K562 (cell line): ENCODE measurements around the gene CELA3B. TPM values are rescaled to one million over a fixed set of nuclear protein-coding genes. Genes with fewer than 3 reads are reported as not detected.

ENCODE experiments used
- ELF4 ChIP-seq: fragments of 450-650 bp; formaldehyde crosslinking; IDR thresholded peaks from 2 replicates; pipeline ENCODE4 v1.4.0; 2022; ENCODE audit warnings: missing genetic modification characterization
- FIP1L1 ChIP-seq: fragments of 200-400 bp; formaldehyde crosslinking; IDR thresholded peaks from 2 replicates; pipeline ENCODE4 v1.6.1; 2018; ENCODE audit warnings: mild to moderate bottlenecking, low read depth, low read length; ENCODE audit not compliant: poor library complexity, severe bottlenecking
- FOXA3 ChIP-seq, 2 experiments: fragments of 450-650 bp in 1 of 2; sonication (generic) in 1 of 2; formaldehyde crosslinking; IDR thresholded peaks in 1 of 2; conservative IDR thresholded peaks in 1 of 2; 2 replicates each; pipeline versions ENCODE4 v1.4.0 to v1.8.0; 2020 to 2022; ENCODE audit warnings: mild to moderate bottlenecking in 2 of 2, missing genetic modification reagents in 1 of 2
- GTF2A2 ChIP-seq: IDR thresholded peaks from 2 replicates; pipeline ENCODE4 v1.6.1; 2016; ENCODE audit warnings: mild to moderate bottlenecking, missing genetic modification characterization, missing compliant biosample characterization
- ILK ChIP-seq: fragments of 450-650 bp; IDR thresholded peaks from 2 replicates; pipeline ENCODE4 v1.6.1; 2016; ENCODE audit warnings: missing genetic modification characterization, low read depth, mild to moderate bottlenecking, missing compliant biosample characterization, moderate library complexity, borderline replicate concordance
- MAFG ChIP-seq: fragments of 450-650 bp; conservative IDR thresholded peaks from 2 replicates; pipeline ENCODE4 v1.6.1; 2016; ENCODE audit warnings: missing genetic modification characterization, missing compliant biosample characterization
- MYNN ChIP-seq, 2 experiments: sonication (generic); formaldehyde crosslinking in 1 of 2; IDR thresholded peaks; 2 replicates each; pipeline versions ENCODE4 v1.5.0 to v1.6.1; 2016 to 2020; ENCODE audit warnings: antibody characterized with exemption in 1 of 2, missing genetic modification reagents in 1 of 2
- PHF20 ChIP-seq: fragments of 450-650 bp; IDR thresholded peaks from 2 replicates; pipeline ENCODE4 v1.6.1; 2018; ENCODE audit not compliant: partially characterized antibody
- POLR2B ChIP-seq: fragments of 450-650 bp; IDR thresholded peaks from 2 replicates; pipeline ENCODE4 v1.6.1; 2018; ENCODE audit warnings: low read depth; ENCODE audit not compliant: partially characterized antibody
- TARDBP ChIP-seq: fragments of 450-650 bp; IDR thresholded peaks from 2 replicates; pipeline ENCODE4 v1.6.1; 2016
- ZNF408 ChIP-seq: fragments of 250-450 bp; sonication (Bioruptor Pico); IDR thresholded peaks from 2 replicates; pipeline ENCODE4 v1.4.0; 2020; ENCODE audit warnings: low read depth, mild to moderate bottlenecking, moderate library complexity
- ZNF766 ChIP-seq: fragments of 200-800 bp; sonication (Bioruptor generic); conservative IDR thresholded peaks from 2 replicates; pipeline ENCODE4 v1.6.1; 2016; ENCODE audit warnings: missing genetic modification characterization, missing compliant biosample characterization
- polyA plus RNA-seq, 8 experiments: library from polyadenylated mRNA; depleted of rRNA in 4 of 8; stranded (reverse) in 5 of 8; unstranded in 3 of 8; fragments of >200 nt; fragmentation: Nextera tagmentation in 2 of 8; fragmentation: Illumina TruSeq in 1 of 8; extraction: Ambion mirVana in 2 of 8; extraction: Trizol in 1 of 8; gene quantifications; 2 replicates each; pipeline versions ENCODE4 v1.2.1 to v1.2.3, GENCODE V29; 2011 to 2014; ENCODE audit warnings: inconsistent platforms in 1 of 8, missing spikeins in 1 of 8
- total RNA-seq, 7 experiments: library from RNA; depleted of rRNA in 6 of 7; stranded (reverse); fragments of >200 nt in 6 of 7; fragmentation: Illumina TruSeq in 2 of 7; extraction: Trizol in 2 of 7; gene quantifications; 2 replicates each; pipeline versions ENCODE4 v1.2.1 to v1.2.3, GENCODE V29; 2011 to 2021; ENCODE audit warnings: low replicate concordance in 1 of 7
- TF ChIP-seq, protein P1 (sequence below): fragments of 450-650 bp; IDR thresholded peaks from 2 replicates; pipeline ENCODE4 v1.6.1; 2016; ENCODE audit warnings: mild to moderate bottlenecking, moderate library complexity
- TF ChIP-seq, protein P2 (sequence below): sonication (generic); IDR thresholded peaks from 2 replicates; pipeline ENCODE4 v1.6.1; 2016
- TF ChIP-seq, protein P3 (sequence below): sonication (generic); formaldehyde crosslinking; IDR thresholded peaks from 2 replicates; pipeline ENCODE4 v1.8.1; 2022; ENCODE audit warnings: missing genetic modification reagents

CELA3B gene
- total and polyA plus RNA-seq, 9 of the 15 experiments (the other 6 are each of a cell fraction or from before 2014, with no cell fraction given): 3.1 TPM; not detected in 8

DNA sequence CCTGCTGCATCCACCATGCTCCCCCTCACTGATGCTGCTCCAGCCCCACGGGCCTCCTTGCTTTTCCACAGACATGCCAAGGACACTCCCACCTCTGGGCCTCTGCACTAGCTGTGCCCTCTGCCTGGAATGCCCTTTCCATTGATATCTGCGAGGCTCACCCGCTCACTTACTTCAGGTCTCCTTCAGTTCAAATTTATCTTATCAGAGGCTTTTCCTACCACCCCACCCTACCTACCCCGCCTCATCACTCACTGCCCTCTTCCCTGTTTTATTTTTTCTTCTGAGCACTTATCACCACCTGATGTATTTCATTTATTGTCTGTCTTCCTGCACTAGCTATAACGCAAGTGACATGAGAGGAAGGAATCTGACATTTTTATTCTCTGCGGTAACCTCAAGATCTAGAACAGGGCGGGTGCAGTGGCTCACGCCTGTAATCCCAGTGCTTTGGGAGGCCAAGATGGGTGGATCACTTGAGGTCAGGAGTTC, 46.7 kb upstream of the CELA3B start (continued):
- TF ChIP-seq, protein P1, sequence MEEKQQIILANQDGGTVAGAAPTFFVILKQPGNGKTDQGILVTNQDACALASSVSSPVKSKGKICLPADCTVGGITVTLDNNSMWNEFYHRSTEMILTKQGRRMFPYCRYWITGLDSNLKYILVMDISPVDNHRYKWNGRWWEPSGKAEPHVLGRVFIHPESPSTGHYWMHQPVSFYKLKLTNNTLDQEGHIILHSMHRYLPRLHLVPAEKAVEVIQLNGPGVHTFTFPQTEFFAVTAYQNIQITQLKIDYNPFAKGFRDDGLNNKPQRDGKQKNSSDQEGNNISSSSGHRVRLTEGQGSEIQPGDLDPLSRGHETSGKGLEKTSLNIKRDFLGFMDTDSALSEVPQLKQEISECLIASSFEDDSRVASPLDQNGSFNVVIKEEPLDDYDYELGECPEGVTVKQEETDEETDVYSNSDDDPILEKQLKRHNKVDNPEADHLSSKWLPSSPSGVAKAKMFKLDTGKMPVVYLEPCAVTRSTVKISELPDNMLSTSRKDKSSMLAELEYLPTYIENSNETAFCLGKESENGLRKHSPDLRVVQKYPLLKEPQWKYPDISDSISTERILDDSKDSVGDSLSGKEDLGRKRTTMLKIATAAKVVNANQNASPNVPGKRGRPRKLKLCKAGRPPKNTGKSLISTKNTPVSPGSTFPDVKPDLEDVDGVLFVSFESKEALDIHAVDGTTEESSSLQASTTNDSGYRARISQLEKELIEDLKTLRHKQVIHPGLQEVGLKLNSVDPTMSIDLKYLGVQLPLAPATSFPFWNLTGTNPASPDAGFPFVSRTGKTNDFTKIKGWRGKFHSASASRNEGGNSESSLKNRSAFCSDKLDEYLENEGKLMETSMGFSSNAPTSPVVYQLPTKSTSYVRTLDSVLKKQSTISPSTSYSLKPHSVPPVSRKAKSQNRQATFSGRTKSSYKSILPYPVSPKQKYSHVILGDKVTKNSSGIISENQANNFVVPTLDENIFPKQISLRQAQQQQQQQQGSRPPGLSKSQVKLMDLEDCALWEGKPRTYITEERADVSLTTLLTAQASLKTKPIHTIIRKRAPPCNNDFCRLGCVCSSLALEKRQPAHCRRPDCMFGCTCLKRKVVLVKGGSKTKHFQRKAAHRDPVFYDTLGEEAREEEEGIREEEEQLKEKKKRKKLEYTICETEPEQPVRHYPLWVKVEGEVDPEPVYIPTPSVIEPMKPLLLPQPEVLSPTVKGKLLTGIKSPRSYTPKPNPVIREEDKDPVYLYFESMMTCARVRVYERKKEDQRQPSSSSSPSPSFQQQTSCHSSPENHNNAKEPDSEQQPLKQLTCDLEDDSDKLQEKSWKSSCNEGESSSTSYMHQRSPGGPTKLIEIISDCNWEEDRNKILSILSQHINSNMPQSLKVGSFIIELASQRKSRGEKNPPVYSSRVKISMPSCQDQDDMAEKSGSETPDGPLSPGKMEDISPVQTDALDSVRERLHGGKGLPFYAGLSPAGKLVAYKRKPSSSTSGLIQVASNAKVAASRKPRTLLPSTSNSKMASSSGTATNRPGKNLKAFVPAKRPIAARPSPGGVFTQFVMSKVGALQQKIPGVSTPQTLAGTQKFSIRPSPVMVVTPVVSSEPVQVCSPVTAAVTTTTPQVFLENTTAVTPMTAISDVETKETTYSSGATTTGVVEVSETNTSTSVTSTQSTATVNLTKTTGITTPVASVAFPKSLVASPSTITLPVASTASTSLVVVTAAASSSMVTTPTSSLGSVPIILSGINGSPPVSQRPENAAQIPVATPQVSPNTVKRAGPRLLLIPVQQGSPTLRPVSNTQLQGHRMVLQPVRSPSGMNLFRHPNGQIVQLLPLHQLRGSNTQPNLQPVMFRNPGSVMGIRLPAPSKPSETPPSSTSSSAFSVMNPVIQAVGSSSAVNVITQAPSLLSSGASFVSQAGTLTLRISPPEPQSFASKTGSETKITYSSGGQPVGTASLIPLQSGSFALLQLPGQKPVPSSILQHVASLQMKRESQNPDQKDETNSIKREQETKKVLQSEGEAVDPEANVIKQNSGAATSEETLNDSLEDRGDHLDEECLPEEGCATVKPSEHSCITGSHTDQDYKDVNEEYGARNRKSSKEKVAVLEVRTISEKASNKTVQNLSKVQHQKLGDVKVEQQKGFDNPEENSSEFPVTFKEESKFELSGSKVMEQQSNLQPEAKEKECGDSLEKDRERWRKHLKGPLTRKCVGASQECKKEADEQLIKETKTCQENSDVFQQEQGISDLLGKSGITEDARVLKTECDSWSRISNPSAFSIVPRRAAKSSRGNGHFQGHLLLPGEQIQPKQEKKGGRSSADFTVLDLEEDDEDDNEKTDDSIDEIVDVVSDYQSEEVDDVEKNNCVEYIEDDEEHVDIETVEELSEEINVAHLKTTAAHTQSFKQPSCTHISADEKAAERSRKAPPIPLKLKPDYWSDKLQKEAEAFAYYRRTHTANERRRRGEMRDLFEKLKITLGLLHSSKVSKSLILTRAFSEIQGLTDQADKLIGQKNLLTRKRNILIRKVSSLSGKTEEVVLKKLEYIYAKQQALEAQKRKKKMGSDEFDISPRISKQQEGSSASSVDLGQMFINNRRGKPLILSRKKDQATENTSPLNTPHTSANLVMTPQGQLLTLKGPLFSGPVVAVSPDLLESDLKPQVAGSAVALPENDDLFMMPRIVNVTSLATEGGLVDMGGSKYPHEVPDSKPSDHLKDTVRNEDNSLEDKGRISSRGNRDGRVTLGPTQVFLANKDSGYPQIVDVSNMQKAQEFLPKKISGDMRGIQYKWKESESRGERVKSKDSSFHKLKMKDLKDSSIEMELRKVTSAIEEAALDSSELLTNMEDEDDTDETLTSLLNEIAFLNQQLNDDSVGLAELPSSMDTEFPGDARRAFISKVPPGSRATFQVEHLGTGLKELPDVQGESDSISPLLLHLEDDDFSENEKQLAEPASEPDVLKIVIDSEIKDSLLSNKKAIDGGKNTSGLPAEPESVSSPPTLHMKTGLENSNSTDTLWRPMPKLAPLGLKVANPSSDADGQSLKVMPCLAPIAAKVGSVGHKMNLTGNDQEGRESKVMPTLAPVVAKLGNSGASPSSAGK: no peak
- no peak for TF ChIP-seq FIP1L1
- 0 out of 2 replicates have a peak, but pooled peaks have one; percentile 12 for TF ChIP-seq ZNF766
- no peak for TF ChIP-seq ILK (tag)
- no peak for TF ChIP-seq TARDBP
- TF ChIP-seq, protein P2, sequence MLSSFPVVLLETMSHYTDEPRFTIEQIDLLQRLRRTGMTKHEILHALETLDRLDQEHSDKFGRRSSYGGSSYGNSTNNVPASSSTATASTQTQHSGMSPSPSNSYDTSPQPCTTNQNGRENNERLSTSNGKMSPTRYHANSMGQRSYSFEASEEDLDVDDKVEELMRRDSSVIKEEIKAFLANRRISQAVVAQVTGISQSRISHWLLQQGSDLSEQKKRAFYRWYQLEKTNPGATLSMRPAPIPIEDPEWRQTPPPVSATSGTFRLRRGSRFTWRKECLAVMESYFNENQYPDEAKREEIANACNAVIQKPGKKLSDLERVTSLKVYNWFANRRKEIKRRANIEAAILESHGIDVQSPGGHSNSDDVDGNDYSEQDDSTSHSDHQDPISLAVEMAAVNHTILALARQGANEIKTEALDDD: no peak
- no peak for TF ChIP-seq POLR2B
- no peak for TF ChIP-seq PHF20
- TF ChIP-seq, protein P3, sequence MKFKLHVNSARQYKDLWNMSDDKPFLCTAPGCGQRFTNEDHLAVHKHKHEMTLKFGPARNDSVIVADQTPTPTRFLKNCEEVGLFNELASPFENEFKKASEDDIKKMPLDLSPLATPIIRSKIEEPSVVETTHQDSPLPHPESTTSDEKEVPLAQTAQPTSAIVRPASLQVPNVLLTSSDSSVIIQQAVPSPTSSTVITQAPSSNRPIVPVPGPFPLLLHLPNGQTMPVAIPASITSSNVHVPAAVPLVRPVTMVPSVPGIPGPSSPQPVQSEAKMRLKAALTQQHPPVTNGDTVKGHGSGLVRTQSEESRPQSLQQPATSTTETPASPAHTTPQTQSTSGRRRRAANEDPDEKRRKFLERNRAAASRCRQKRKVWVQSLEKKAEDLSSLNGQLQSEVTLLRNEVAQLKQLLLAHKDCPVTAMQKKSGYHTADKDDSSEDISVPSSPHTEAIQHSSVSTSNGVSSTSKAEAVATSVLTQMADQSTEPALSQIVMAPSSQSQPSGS (CRISPR knock-in tag): no peak
- no peak for TF ChIP-seq ELF4 (CRISPR knock-in tag)
- TF ChIP-seq MAFG (tag): no peak
- TF ChIP-seq MYNN (IDR thresholded peaks at IDR 0.05): peak; percentile 26; the same call in 1 of the 2 replicates
- no peak for TF ChIP-seq MYNN (CRISPR knock-in tag; IDR thresholded peaks at IDR 0.05)
- no peak for TF ChIP-seq ZNF408 (CRISPR knock-in tag)
- no peak for TF ChIP-seq FOXA3 (CRISPR knock-in tag; conservative IDR thresholded peaks at IDR 0.05 in 1 of 2, IDR thresholded peaks at IDR 0.05 in 1 of 2)
- no peak for TF ChIP-seq GTF2A2 (tag)
